Liver (tissue), 9 donors: ENCODE results near the gene CTBP1. TPM values are rescaled to one million over a fixed set of nuclear protein-coding genes. Genes with fewer than 3 reads are reported as not detected.

Source experiments
- DNase-seq: peaks from one replicate; pipeline ENCODE4 v3.0.0-alpha.2; 2017; ENCODE audit warnings: low spot score
- H3K27ac ChIP-seq, 2 donors: one replicate each; pipeline ENCODE4 v1.7.0; 2013; ENCODE audit warnings: inconsistent platforms in 2 of 2, low read length in 2 of 2, control low read depth in 1 of 2, low read depth in 1 of 2, mild to moderate bottlenecking in 1 of 2
- H3K27me3 ChIP-seq, 4 donors: one replicate each; pipeline versions ENCODE4 v1.6.1 to v1.7.0; 2013; ENCODE audit warnings: low read length in 3 of 4, inconsistent platforms in 1 of 4, mild to moderate bottlenecking in 1 of 4, moderate library complexity in 1 of 4; ENCODE audit not compliant: control insufficient read depth in 4 of 4, insufficient read depth in 4 of 4
- H3K36me3 ChIP-seq, 4 donors: one replicate each; pipeline versions ENCODE4 v1.6.1 to v1.7.0; 2013; ENCODE audit warnings: low read length in 3 of 4, mild to moderate bottlenecking in 3 of 4, low read depth in 1 of 4, moderate library complexity in 1 of 4; ENCODE audit not compliant: control insufficient read depth in 4 of 4, insufficient read depth in 3 of 4
- H3K4me1 ChIP-seq, 4 donors: one replicate each; pipeline versions ENCODE4 v1.6.1 to v1.7.0; 2013; ENCODE audit warnings: low read length in 3 of 4, mild to moderate bottlenecking in 3 of 4, moderate library complexity in 1 of 4; ENCODE audit not compliant: control insufficient read depth in 4 of 4, insufficient read depth in 4 of 4
- H3K4me3 ChIP-seq, 3 donors: one replicate each; pipeline versions ENCODE4 v1.6.1 to v1.7.0; 2013; ENCODE audit warnings: low read length in 3 of 3, control low read depth in 1 of 3, low read depth in 1 of 3, mild to moderate bottlenecking in 1 of 3
- H3K9ac ChIP-seq, 2 donors: one replicate each; pipeline ENCODE4 v1.7.0; 2013; ENCODE audit warnings: low read length in 2 of 2, mild to moderate bottlenecking in 2 of 2, moderate library complexity in 2 of 2, control low read depth in 1 of 2, low read depth in 1 of 2
- H3K9me3 ChIP-seq, 4 donors: one replicate each; pipeline versions ENCODE4 v1.6.1 to v1.7.0; 2013; ENCODE audit warnings: low read length in 3 of 4; ENCODE audit not compliant: control insufficient read depth in 4 of 4
- ATF3 ChIP-seq: IDR thresholded peaks from 2 replicates; pipeline ENCODE4 v1.6.1; 2016; ENCODE audit warnings: antibody characterized with exemption
- EGR1 ChIP-seq, 2 donors: IDR thresholded peaks; 2 replicates each; pipeline ENCODE4 v1.6.1; 2016 to 2018; ENCODE audit warnings: antibody characterized with exemption in 2 of 2, low read depth in 2 of 2
- FOXA1 ChIP-seq: IDR thresholded peaks from 2 replicates; pipeline ENCODE4 v1.6.1; 2016; ENCODE audit warnings: antibody characterized with exemption
- FOXA2 ChIP-seq: IDR thresholded peaks from 2 replicates; pipeline ENCODE4 v1.6.1; 2016; ENCODE audit warnings: antibody characterized with exemption
- GABPA ChIP-seq, 2 donors: IDR thresholded peaks in 1 of 2; conservative IDR thresholded peaks in 1 of 2; 2 replicates each; pipeline ENCODE4 v1.6.1; 2016; ENCODE audit warnings: antibody characterized with exemption in 2 of 2, mild to moderate bottlenecking in 1 of 2, moderate library complexity in 1 of 2
- HNF4A ChIP-seq, 2 donors: conservative IDR thresholded peaks; 2 replicates each; pipeline ENCODE4 v1.6.1; 2016; ENCODE audit warnings: antibody characterized with exemption in 2 of 2, mild to moderate bottlenecking in 2 of 2
- HNF4G ChIP-seq: IDR thresholded peaks from 2 replicates; pipeline ENCODE4 v1.6.1; 2016; ENCODE audit warnings: antibody characterized with exemption
- JUND ChIP-seq, 2 donors: IDR thresholded peaks; 2 replicates each; pipeline ENCODE4 v1.6.1; 2016; ENCODE audit warnings: antibody characterized with exemption in 2 of 2
- NR2F2 ChIP-seq: IDR thresholded peaks from 2 replicates; pipeline ENCODE4 v1.6.1; 2016; ENCODE audit warnings: antibody characterized with exemption
- RAD21 ChIP-seq, 2 donors: IDR thresholded peaks; 2 replicates each; pipeline ENCODE4 v1.6.1; 2016; ENCODE audit warnings: antibody characterized with exemption in 2 of 2, mild to moderate bottlenecking in 2 of 2
- REST ChIP-seq: IDR thresholded peaks from 2 replicates; pipeline ENCODE4 v1.6.1; 2016; ENCODE audit warnings: antibody characterized with exemption, mild to moderate bottlenecking
- RXRA ChIP-seq, 2 donors: IDR thresholded peaks; 2 replicates each; pipeline ENCODE4 v1.6.1; 2017 to 2018; ENCODE audit warnings: antibody characterized with exemption in 2 of 2, mild to moderate bottlenecking in 1 of 2
- SP1 ChIP-seq: IDR thresholded peaks from 2 replicates; pipeline ENCODE4 v1.6.1; 2018; ENCODE audit warnings: antibody characterized with exemption, mild to moderate bottlenecking
- TAF1 ChIP-seq: conservative IDR thresholded peaks from 2 replicates; pipeline ENCODE4 v1.6.1; 2016; ENCODE audit warnings: antibody characterized with exemption, mild to moderate bottlenecking
- YY1 ChIP-seq: IDR thresholded peaks from 2 replicates; pipeline ENCODE4 v1.6.1; 2016; ENCODE audit warnings: antibody characterized with exemption, mild to moderate bottlenecking
- ZBTB33 ChIP-seq: IDR thresholded peaks from 2 replicates; pipeline ENCODE4 v1.6.1; 2016; ENCODE audit warnings: antibody characterized with exemption
- WGBS: extraction: QIAGEN DNeasy Blood & Tissue Kit; methylation state at CpG from one replicate; pipeline ENCODE4 v1.1.7; 2013; 5-methylcytosine and 5-hydroxymethylcytosine counted together
- polyA plus RNA-seq, 2 donors: library from polyadenylated mRNA; stranded (reverse) in 1 of 2; unstranded in 1 of 2; fragments of 200-250 nt in 1 of 2; fragments of >200 nt in 1 of 2; fragmentation: Nextera tagmentation in 1 of 2; extraction: Ambion mirVana in 1 of 2; gene quantifications; one replicate each; pipeline versions ENCODE4 v1.2.1 to v1.2.3, GENCODE V29; 2013 to 2015
- total RNA-seq, 2 donors: library from RNA; depleted of rRNA; stranded (reverse); fragments of >200 nt; gene quantifications; one replicate each; pipeline ENCODE4 v1.2.3, GENCODE V29; 2014
- TF ChIP-seq, protein P1 (sequence below): fragments of 150-350 bp; IDR thresholded peaks from 2 replicates; pipeline ENCODE4 v1.5.1; 2017; ENCODE audit warnings: improper control_type of control experiment, low read depth, low read length; ENCODE audit not compliant: missing input control
- TF ChIP-seq, protein P2 (sequence below): IDR thresholded peaks from 2 replicates; pipeline ENCODE4 v1.6.1; 2016; ENCODE audit warnings: antibody characterized with exemption
- donor health status: healthy.
- donor health status: healthy.
- donor health status: healthy.
- donor health status: healthy.
- donor health status: healthy.

The CTBP1 gene
- total and polyA plus RNA-seq, 4 donors: 27.5 to 156 (median 79.5) TPM

- Histone ChIP-seq H3K36me3 (peaks cover 12 to 58% (median 38%) of the 10 kb centered on the region in 4 donors), H3K27me3 (no peaks in the 10 kb centered on the region), H3K9me3 (no peaks in the 10 kb centered on the region), H3K27ac (no peak overlapping the region), H3K9ac (no peak overlapping the region), H3K4me3 (no peak overlapping the region), H3K4me1 (peaks cover 0 to 22% (median 3%) of the 10 kb centered on the region in 4 donors)
- DNase-seq: no peak
- 83% methylated on average over 23 of the region's 23 CpGs for WGBS
- no peak for TF ChIP-seq GABPA (IDR thresholded peaks at IDR 0.05 in 1 of 2, conservative IDR thresholded peaks at IDR 0.05 in 1 of 2)
- TF ChIP-seq NR2F2: peak; percentile 9
Observed at GRCh38 chr4:1231637-1232360, 17.1 kb downstream of the CTBP1 start.

DNA sequence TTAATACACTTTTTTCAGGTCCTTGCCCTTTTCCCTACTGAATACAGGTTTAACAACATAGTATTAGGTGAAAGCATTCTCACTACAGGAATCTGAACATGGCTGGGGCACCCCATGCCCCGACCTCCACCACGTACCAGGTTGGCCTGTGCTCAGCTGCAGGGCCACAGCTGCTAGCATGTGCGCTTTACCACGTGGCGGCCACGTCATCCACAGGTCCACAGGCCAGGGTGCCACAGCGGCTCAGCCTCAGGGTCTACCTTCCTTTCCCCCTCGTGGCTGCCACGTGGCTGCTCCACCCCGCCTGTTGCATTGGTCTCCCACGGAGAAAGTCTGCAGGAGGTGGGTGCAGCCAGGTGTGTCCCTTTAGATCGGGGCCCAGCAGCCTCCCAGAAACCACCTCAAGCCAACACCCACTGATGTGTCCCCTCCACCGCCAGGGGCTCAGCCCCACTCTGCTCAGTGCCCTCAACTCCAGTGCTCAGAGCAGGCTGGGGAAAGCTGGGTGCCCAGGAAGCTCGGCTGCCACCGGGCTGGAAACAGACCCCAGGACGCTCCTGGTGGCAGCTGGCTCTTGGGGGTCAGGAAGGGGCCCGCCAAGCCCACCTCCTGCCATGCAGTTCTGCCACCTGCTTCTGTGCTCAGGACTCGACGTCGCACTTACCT lies 17.8 kb downstream of the CTBP1 start:
- Histone ChIP-seq H3K9ac (no peak overlapping the region), H3K27me3 (no peaks in the 10 kb centered on the region), H3K27ac (no peak overlapping the region), H3K4me3 (no peak overlapping the region), H3K36me3 (peaks cover 12 to 61% (median 38%) of the 10 kb centered on the region in 4 donors), H3K9me3 (no peaks in the 10 kb centered on the region), H3K4me1 (peaks cover 0 to 22% (median 3%) of the 10 kb centered on the region in 4 donors)
- WGBS: 96% methylated on average over 20 of the region's 20 CpGs
- no peak for TF ChIP-seq ATF3
- TF ChIP-seq NR2F2: no peak
- no peak for TF ChIP-seq YY1
- no peak for TF ChIP-seq ZBTB33
- TF ChIP-seq JUND (IDR thresholded peaks at IDR 0.05): no peak
- no peak for TF ChIP-seq RAD21 (IDR thresholded peaks at IDR 0.05)
- TF ChIP-seq SP1: no peak
- TF ChIP-seq FOXA1: no peak
- no peak for TF ChIP-seq RXRA (IDR thresholded peaks at IDR 0.05)
- TF ChIP-seq HNF4A (conservative IDR thresholded peaks at IDR 0.05): no peak
- no peak for TF ChIP-seq FOXA2
- no peak for TF ChIP-seq TAF1
- TF ChIP-seq REST: no peak
- TF ChIP-seq, protein P1, sequence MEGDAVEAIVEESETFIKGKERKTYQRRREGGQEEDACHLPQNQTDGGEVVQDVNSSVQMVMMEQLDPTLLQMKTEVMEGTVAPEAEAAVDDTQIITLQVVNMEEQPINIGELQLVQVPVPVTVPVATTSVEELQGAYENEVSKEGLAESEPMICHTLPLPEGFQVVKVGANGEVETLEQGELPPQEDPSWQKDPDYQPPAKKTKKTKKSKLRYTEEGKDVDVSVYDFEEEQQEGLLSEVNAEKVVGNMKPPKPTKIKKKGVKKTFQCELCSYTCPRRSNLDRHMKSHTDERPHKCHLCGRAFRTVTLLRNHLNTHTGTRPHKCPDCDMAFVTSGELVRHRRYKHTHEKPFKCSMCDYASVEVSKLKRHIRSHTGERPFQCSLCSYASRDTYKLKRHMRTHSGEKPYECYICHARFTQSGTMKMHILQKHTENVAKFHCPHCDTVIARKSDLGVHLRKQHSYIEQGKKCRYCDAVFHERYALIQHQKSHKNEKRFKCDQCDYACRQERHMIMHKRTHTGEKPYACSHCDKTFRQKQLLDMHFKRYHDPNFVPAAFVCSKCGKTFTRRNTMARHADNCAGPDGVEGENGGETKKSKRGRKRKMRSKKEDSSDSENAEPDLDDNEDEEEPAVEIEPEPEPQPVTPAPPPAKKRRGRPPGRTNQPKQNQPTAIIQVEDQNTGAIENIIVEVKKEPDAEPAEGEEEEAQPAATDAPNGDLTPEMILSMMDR: no peak
- TF ChIP-seq, protein P2, sequence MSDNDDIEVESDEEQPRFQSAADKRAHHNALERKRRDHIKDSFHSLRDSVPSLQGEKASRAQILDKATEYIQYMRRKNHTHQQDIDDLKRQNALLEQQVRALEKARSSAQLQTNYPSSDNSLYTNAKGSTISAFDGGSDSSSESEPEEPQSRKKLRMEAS: no peak
- TF ChIP-seq HNF4G: no peak
- TF ChIP-seq GABPA (IDR thresholded peaks at IDR 0.05 in 1 of 2, conservative IDR thresholded peaks at IDR 0.05 in 1 of 2): no peak
- TF ChIP-seq EGR1 (IDR thresholded peaks at IDR 0.05; ENCODE audit: low read depth in 2 of 2): no peak
- DNase-seq: no peak
